Measurements from ENCODE around the gene PRR13. TPM values are rescaled to one million over a fixed set of nuclear protein-coding genes. Genes with fewer than 3 reads are reported as not detected.

Gene PRR13
- total and polyA plus RNA-seq, 2 of the 8 experiments (the other 6 are each of a cell fraction or from before 2014, with no cell fraction given): 82.9 to 185 TPM

DNA sequence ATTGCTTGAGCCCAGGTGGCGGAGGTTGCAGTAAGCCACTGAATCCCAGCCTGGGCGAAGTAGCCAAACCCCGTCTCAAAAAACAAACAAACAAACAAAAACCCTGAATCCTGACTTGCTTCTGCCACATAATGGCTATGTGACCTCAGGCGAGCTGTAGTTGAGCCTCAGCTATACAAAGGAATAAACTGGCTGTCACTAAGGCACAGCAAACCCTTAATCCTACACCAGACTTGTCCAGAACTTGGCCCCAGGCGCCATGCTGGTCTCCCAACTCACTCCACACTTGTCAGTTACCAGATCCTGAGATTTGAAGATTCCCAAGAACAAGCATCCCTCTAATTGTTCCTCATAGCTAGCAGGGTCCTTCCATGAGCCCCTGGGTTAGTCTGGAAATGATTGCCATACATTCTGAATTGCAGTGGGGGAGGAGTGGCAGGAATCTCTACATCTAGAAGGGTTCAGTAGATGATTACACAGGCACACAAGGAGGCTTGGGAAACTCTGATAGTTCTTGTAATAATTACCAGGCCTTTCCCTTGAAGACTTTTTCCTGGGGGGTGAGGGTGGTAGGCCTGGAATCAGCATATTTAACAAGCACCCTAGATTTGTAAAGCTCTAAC is 47.8 kb downstream of the PRR13 start (continued):
- TF ChIP-seq NRF1 (IDR thresholded peaks at IDR 0.05; ENCODE audit: low read depth, low read length): no peak
- no peak for TF ChIP-seq NANOG (IDR thresholded peaks at IDR 0.05; ENCODE audit: insufficient read depth, low read depth, low read length, poor library complexity, severe bottlenecking)
- TF ChIP-seq CHD1 (IDR thresholded peaks at IDR 0.05; ENCODE audit: low read depth, low read length): no peak
- no peak for TF ChIP-seq GTF2F1 (IDR thresholded peaks at IDR 0.05; ENCODE audit: borderline replicate concordance, low read depth, low read length)
